IMR-90 (cell line): ENCODE data around the gene MCM6. TPM values are rescaled to one million over a fixed set of nuclear protein-coding genes. Genes with fewer than 3 reads are reported as not detected.
A peak's percentile ranks its signal among the peaks of the same experiment; 100 is the strongest.

ENCODE experiments used
- ATAC-seq: fragments of 200-7000 bp; cut with Tn5 transposase; 2 replicates; pipeline ENCODE4 v1.9.1; 2020; ENCODE audit warnings: low read depth, mild to moderate bottlenecking, moderate library complexity
- BruUV-seq: library from RNA; stranded (reverse); fragments of 400-500 nt; replicated peaks from 2 replicates; lab custom pipeline; 2021; lab: Mats Ljungman, UMichigan
- CTCF ChIA-PET: fragments of 300-600 bp; formaldehyde crosslinking; extraction: SDS; loops from one replicate; lab custom pipeline; 2021; ENCODE audit warnings: antibody characterized with exemption; lab: Yijun Ruan, JAX
- POLR2A ChIA-PET: fragments of 300-600 bp; sonication (Branson Sonifier 250); formaldehyde crosslinking; loops from one replicate; lab custom pipeline; 2022; ENCODE audit warnings: antibody characterized with exemption; ENCODE audit not compliant: unreplicated experiment; lab: Charles Lee
- DNase-seq: peaks from one replicate; pipeline ENCODE4 v3.0.0; 2013
- H2AFZ ChIP-seq: replicated peaks from 2 replicates; pipeline ENCODE3; 2013; ENCODE audit warnings: low read length, mild to moderate bottlenecking; ENCODE audit not compliant: poor library complexity
- H2AK5ac ChIP-seq: 2 replicates; pipeline ENCODE4 v1.6.1; 2013; ENCODE audit warnings: low read depth, low read length, inconsistent platforms
- H2AK9ac ChIP-seq: replicated peaks from 2 replicates; pipeline ENCODE3; 2013; ENCODE audit warnings: mild to moderate bottlenecking, low read depth, low read length, moderate library complexity; ENCODE audit not compliant: poor library complexity
- H2BK120ac ChIP-seq: 2 replicates; pipeline ENCODE4 v1.6.1; 2013; ENCODE audit warnings: low read depth, low read length, inconsistent platforms
- H2BK15ac ChIP-seq: 3 replicates; pipeline ENCODE4 v1.6.1; 2013; ENCODE audit warnings: low read depth, low read length, inconsistent platforms
- H2BK20ac ChIP-seq: 2 replicates; pipeline ENCODE4 v1.6.1; 2013; ENCODE audit warnings: low read depth, mild to moderate bottlenecking, inconsistent platforms, low read length, moderate library complexity
- H2BK5ac ChIP-seq: 2 replicates; pipeline ENCODE4 v1.6.1; 2013; ENCODE audit warnings: mild to moderate bottlenecking, low read depth, low read length, inconsistent platforms; ENCODE audit not compliant: poor library complexity, severe bottlenecking
- H3K14ac ChIP-seq: replicated peaks from 2 replicates; pipeline ENCODE4 v1.6.1; 2013; ENCODE audit warnings: low read depth, low read length, inconsistent platforms
- H3K18ac ChIP-seq: 2 replicates; pipeline ENCODE4 v1.6.1; 2013; ENCODE audit warnings: low read depth, low read length, control low read depth
- H3K23ac ChIP-seq: 2 replicates; pipeline ENCODE4 v1.6.1; 2013; ENCODE audit warnings: low read depth, low read length, inconsistent platforms
- H3K27ac ChIP-seq: 2 replicates; pipeline ENCODE4 v1.5.1; 2013; ENCODE audit warnings: mild to moderate bottlenecking, control low read depth, low read length; ENCODE audit not compliant: insufficient read depth
- H3K27me3 ChIP-seq: 2 replicates; pipeline ENCODE4 v1.6.1; 2013; ENCODE audit warnings: low read length; ENCODE audit not compliant: control insufficient read depth, insufficient read depth
- H3K36me3 ChIP-seq: 2 replicates; pipeline ENCODE4 v1.6.1; 2013; ENCODE audit warnings: low read length, mixed read lengths; ENCODE audit not compliant: control insufficient read depth, insufficient read depth
- H3K4ac ChIP-seq: 2 replicates; pipeline ENCODE4 v1.6.1; 2013; ENCODE audit warnings: low read depth, low read length, inconsistent platforms
- H3K4me1 ChIP-seq: 2 replicates; pipeline ENCODE4 v1.6.1; 2013; ENCODE audit warnings: low read length, mixed read lengths; ENCODE audit not compliant: control insufficient read depth, insufficient read depth
- H3K4me2 ChIP-seq: 2 replicates; pipeline ENCODE4 v1.6.1; 2013; ENCODE audit warnings: low read depth, mild to moderate bottlenecking, control low read depth, low read length, moderate library complexity
- H3K4me3 ChIP-seq: 2 replicates; pipeline ENCODE4 v1.5.1; 2013; ENCODE audit warnings: low read depth, mild to moderate bottlenecking, control low read depth, low read length, moderate library complexity; ENCODE audit not compliant: insufficient read depth
- H3K56ac ChIP-seq: 2 replicates; pipeline ENCODE4 v1.6.1; 2013; ENCODE audit warnings: low read length, inconsistent platforms; ENCODE audit not compliant: insufficient read depth; ENCODE audit errors: extremely low read depth
- H3K79me1 ChIP-seq, 2 experiments: 2 replicates each; pipeline ENCODE4 v1.6.1; 2013; ENCODE audit warnings: low read length in 2 of 2, inconsistent platforms in 1 of 2, low read depth in 1 of 2
- H3K9ac ChIP-seq: 2 replicates; pipeline ENCODE4 v1.6.1; 2013; ENCODE audit warnings: low read depth, low read length, control low read depth
- H3K9me1 ChIP-seq: 2 replicates; pipeline ENCODE4 v1.6.1; 2013; ENCODE audit warnings: low read length, inconsistent platforms; ENCODE audit not compliant: insufficient read depth
- H3K9me3 ChIP-seq: 2 replicates; pipeline ENCODE4 v1.6.1; 2013; ENCODE audit warnings: low read length; ENCODE audit not compliant: control insufficient read depth, insufficient read depth
- H4K20me1 ChIP-seq: 2 replicates; pipeline ENCODE4 v1.6.1; 2013; ENCODE audit warnings: low read length, inconsistent platforms; ENCODE audit not compliant: insufficient read depth
- H4K5ac ChIP-seq: 2 replicates; pipeline ENCODE4 v1.6.1; 2013; ENCODE audit warnings: mild to moderate bottlenecking, low read depth, low read length, control low read depth
- H4K8ac ChIP-seq, 2 experiments: 2 replicates each; pipeline ENCODE4 v1.6.1; 2013; ENCODE audit warnings: low read depth in 2 of 2, low read length in 2 of 2, control low read depth in 1 of 2, inconsistent platforms in 1 of 2
- H4K91ac ChIP-seq: 2 replicates; pipeline ENCODE4 v1.6.1; 2013; ENCODE audit warnings: low read depth, low read length, inconsistent platforms; ENCODE audit not compliant: insufficient read depth
- BHLHE40 ChIP-seq: fragments of 150-350 bp; IDR thresholded peaks from 2 replicates; pipeline ENCODE4 v1.6.1; 2016; ENCODE audit warnings: mild to moderate bottlenecking, low read depth, low read length
- CEBPB ChIP-seq: IDR thresholded peaks from 2 replicates; pipeline ENCODE4 v1.6.1; 2012; ENCODE audit warnings: low read depth, low read length, improper control_type of control experiment
- CHD1 ChIP-seq: IDR thresholded peaks from 2 replicates; pipeline ENCODE4 v1.6.1; 2012; ENCODE audit warnings: low read depth, low read length, improper control_type of control experiment
- CTCF ChIP-seq: conservative IDR thresholded peaks from 2 replicates; pipeline ENCODE4 v1.5.1; 2012; ENCODE audit warnings: mild to moderate bottlenecking, low read depth, low read length, improper control_type of control experiment
- ELK1 ChIP-seq: fragments of 150-350 bp; IDR thresholded peaks from 2 replicates; pipeline ENCODE4 v1.6.1; 2016; ENCODE audit warnings: low read depth, mild to moderate bottlenecking, low read length, moderate library complexity, borderline replicate concordance
- FOS ChIP-seq: fragments of 150-350 bp; IDR thresholded peaks from 2 replicates; pipeline ENCODE4 v1.6.1; 2016; ENCODE audit warnings: low read depth, low read length
- MAFK ChIP-seq: IDR thresholded peaks from 2 replicates; pipeline ENCODE4 v1.6.1; 2012; ENCODE audit warnings: low read depth, low read length, improper control_type of control experiment
- MAZ ChIP-seq: IDR thresholded peaks from 2 replicates; pipeline ENCODE4 v1.6.1; 2012; ENCODE audit warnings: low read depth, mild to moderate bottlenecking, low read length, improper control_type of control experiment, moderate library complexity, borderline replicate concordance
- MXI1 ChIP-seq: IDR thresholded peaks from 2 replicates; pipeline ENCODE4 v1.6.1; 2012; ENCODE audit warnings: low read depth, mild to moderate bottlenecking, low read length, moderate library complexity, borderline replicate concordance
- NFE2L2 ChIP-seq: fragments of 150-350 bp; IDR thresholded peaks from 2 replicates; pipeline ENCODE4 v1.6.1; 2016; ENCODE audit warnings: low read depth, mild to moderate bottlenecking, low read length
- POLR2A ChIP-seq: IDR thresholded peaks from 2 replicates; pipeline ENCODE4 v1.6.1; 2012; ENCODE audit warnings: mild to moderate bottlenecking, low read depth, low read length
- RCOR1 ChIP-seq: IDR thresholded peaks from 2 replicates; pipeline ENCODE4 v1.6.1; 2012; ENCODE audit warnings: mild to moderate bottlenecking, low read length, improper control_type of control experiment; ENCODE audit not compliant: insufficient replicate concordance
- RFX5 ChIP-seq: IDR thresholded peaks from 2 replicates; pipeline ENCODE4 v1.8.0; 2012; ENCODE audit warnings: low read depth, mild to moderate bottlenecking, low read length, moderate library complexity
- SMC3 ChIP-seq: fragments of 150-350 bp; IDR thresholded peaks from 2 replicates; pipeline ENCODE4 v1.6.1; 2016; ENCODE audit warnings: low read depth, mild to moderate bottlenecking, antibody characterized with exemption, low read length, moderate library complexity
- USF2 ChIP-seq: fragments of 150-350 bp; IDR thresholded peaks from 2 replicates; pipeline ENCODE4 v1.6.1; 2017; ENCODE audit warnings: mild to moderate bottlenecking, antibody characterized with exemption, low read length, low read depth
- WGBS, 2 experiments: methylation state at CpG; one replicate each; pipeline versions ENCODE4 v1.1.5 to v1.1.7; 2013; ENCODE audit warnings: missing lambda C conversion rate in 2 of 2; ENCODE audit not compliant: insufficient read length in 1 of 2; ENCODE audit errors: extremely low coverage in 2 of 2; 5-methylcytosine and 5-hydroxymethylcytosine counted together
- dilution Hi-C: fragments of 300-500 bp; cut with HindIII; formaldehyde crosslinking; loops from one replicate; pipeline ENCODE4 v1.14.3; 2018; ENCODE audit warnings: low sequenced_read_pairs; ENCODE audit not compliant: unreplicated experiment
- in situ Hi-C: fragments of 300-500 bp; cut with MboI; formaldehyde crosslinking; loops from 3 replicates; pipeline ENCODE4 v1.14.3; 2019; ENCODE audit warnings: low sequenced_read_pairs, inconsistent platforms, mixed read lengths
- intact Hi-C: fragments of 100-400 bp; cut with micrococcal nuclease; formaldehyde crosslinking; loops from 2 replicates; pipeline ENCODE4 v1.10.0; 2022
- polyA plus RNA-seq, 3 experiments: library from polyadenylated mRNA; depleted of rRNA; stranded (reverse); fragments of >200 nt; gene quantifications; 2 replicates each; pipeline ENCODE4 v1.2.3, GENCODE V29; 2012; ENCODE audit warnings: low replicate concordance in 1 of 3
- total RNA-seq: library from RNA; depleted of rRNA; stranded (reverse); fragments of >200 nt; gene quantifications from 2 replicates; pipeline ENCODE4 v1.2.3, GENCODE V29; 2012

Gene MCM6
- total and polyA plus RNA-seq, 2 of the 4 experiments (the other 2 are of a cell fraction): 21.4 to 29.6 TPM

- Histone ChIP-seq H3K27me3 (no peaks in the 10 kb centered on the region), H3K4me1 (no peaks in the 10 kb centered on the region), H3K9ac (no peak overlapping the region), H3K9me3 (no peaks in the 10 kb centered on the region), H4K8ac (no peak overlapping the region), H2BK5ac (no peak overlapping the region), H3K56ac (no peak overlapping the region), H2AK9ac (no peak overlapping the region), H3K4me2 (no peak overlapping the region), H2BK20ac (no peak overlapping the region), H2BK15ac (no peak overlapping the region), H2BK120ac (no peak overlapping the region), H3K36me3 (peaks cover 2% of the 10 kb centered on the region; the same call in 1 of the 2 replicates), H2AFZ (no peak overlapping the region), H3K9me1 (no peaks in the 10 kb centered on the region), H3K27ac (no peak overlapping the region), H4K5ac (no peak overlapping the region), H3K18ac (no peak overlapping the region), H3K4me3 (no peak overlapping the region), H3K14ac (no peak overlapping the region), H3K23ac (no peak overlapping the region), H3K4ac (no peak overlapping the region), H2AK5ac (no peak overlapping the region), H3K79me1 (no peaks in the 10 kb centered on the region), H4K91ac (no peak overlapping the region), H4K20me1 (peaks cover 3% of the 10 kb centered on the region; the same call in 1 of the 2 replicates)
- ChIA-PET POLR2A (interaction anchor here (0.6 kb wide), 1 partner anchor 39 kb away, joined by 3 read pairs; no protein-coding TSS in a partner anchor), CTCF (interaction anchor here (0.5 to 1.9 kb wide), 15 partner anchors 9 to 883 kb away, joined by 3 to 10 read pairs (median 4); no protein-coding TSS in a partner anchor)
- in situ Hi-C loops: loop anchor here (25.0 kb wide), 1 partner anchor 1923 kb away; no protein-coding TSS in a partner anchor
- no TSS peak for BruUV-seq
- intact Hi-C loops: loop anchor here (1.0 to 2.0 kb wide), 2 partner anchors 470 to 509 kb away; no protein-coding TSS in a partner anchor
- dilution Hi-C loops: no loop called here
- peak; percentile 51; the same call in 1 of the 2 replicates for ATAC-seq
- no CpG with 5 or more reads among the region's 5 CpGs for WGBS, 2 experiments
- DNase-seq: peak; percentile 47
- TF ChIP-seq CEBPB (no peak), MXI1 (no peak), POLR2A (no peak), RFX5 (no peak), MAZ (no peak), RCOR1 (no peak), MAFK (peak; percentile 26; the same call in 1 of the 2 replicates), USF2 (no peak), SMC3 (peak; percentile 52; the same call in 1 of the 2 replicates), NFE2L2 (no peak), ELK1 (no peak), BHLHE40 (no peak), CTCF (peak; percentile 79), FOS (no peak), CHD1 (no peak)
These were observed 37.6 kb upstream of the MCM6 start for GRCh38 chr2:135913727-135914365.
